Fibroblast of lung (primary cell): ENCODE results near the gene IMP3. TPM values are rescaled to one million over a fixed set of nuclear protein-coding genes. Genes with fewer than 3 reads are reported as not detected.

Experiments
- DNase-seq, 2 donors: peaks; one replicate each; pipeline versions ENCODE4 v3.0.0 to v3.0.0-alpha.2; 2010; ENCODE audit warnings: low read depth in 2 of 2
- H2AFZ ChIP-seq: 2 replicates; pipeline ENCODE4 v1.5.1; 2012; ENCODE audit warnings: low read length, control low read depth, inconsistent platforms
- H3K27ac ChIP-seq: 2 replicates; pipeline ENCODE4 v1.5.1; 2011; ENCODE audit warnings: low read length, control low read depth; ENCODE audit not compliant: insufficient read depth
- H3K27me3 ChIP-seq: 2 replicates; pipeline ENCODE4 v1.5.1; 2011; ENCODE audit warnings: mild to moderate bottlenecking, low read length; ENCODE audit not compliant: control insufficient read depth, insufficient read depth
- H3K36me3 ChIP-seq: 2 replicates; pipeline ENCODE4 v1.5.1; 2011; ENCODE audit warnings: low read length; ENCODE audit not compliant: control insufficient read depth, insufficient read depth
- H3K4me1 ChIP-seq: 2 replicates; pipeline ENCODE4 v1.5.1; 2011; ENCODE audit warnings: low read length; ENCODE audit not compliant: control insufficient read depth, insufficient read depth; ENCODE audit errors: extremely low read depth
- H3K4me2 ChIP-seq: 2 replicates; pipeline ENCODE4 v1.5.1; 2011; ENCODE audit warnings: low read length, control low read depth; ENCODE audit not compliant: insufficient read depth; ENCODE audit errors: extremely low read depth
- H3K4me3 ChIP-seq, 4 experiments: fragments of 200-600 bp in 1 of 4; sonication (generic) in 1 of 4; replicated peaks in 1 of 4; 2 replicates each; pipeline ENCODE4 v1.5.1; 2011 to 2016; ENCODE audit warnings: low read length in 4 of 4, low read depth in 3 of 4, mild to moderate bottlenecking in 3 of 4, control low read depth in 2 of 4, inconsistent platforms in 1 of 4, mixed read lengths in 1 of 4; ENCODE audit not compliant: insufficient read depth in 1 of 4; ENCODE audit errors: control extremely low read depth in 1 of 4
- H3K79me2 ChIP-seq: 2 replicates; pipeline ENCODE4 v1.5.1; 2012; ENCODE audit warnings: mild to moderate bottlenecking, low read length, inconsistent platforms; ENCODE audit not compliant: control insufficient read depth, insufficient read depth
- H3K9ac ChIP-seq: 2 replicates; pipeline ENCODE4 v1.5.1; 2011; ENCODE audit warnings: mild to moderate bottlenecking, low read length, control low read depth; ENCODE audit not compliant: insufficient read depth
- H3K9me3 ChIP-seq: 2 replicates; pipeline ENCODE4 v1.5.1; 2012; ENCODE audit warnings: low read depth, low read length; ENCODE audit not compliant: control insufficient read depth, insufficient read depth
- H4K20me1 ChIP-seq: 2 replicates; pipeline ENCODE4 v1.5.1; 2011; ENCODE audit warnings: low read length; ENCODE audit not compliant: control insufficient read depth, insufficient read depth; ENCODE audit errors: extremely low read depth
- CTCF ChIP-seq, 2 donors: IDR thresholded peaks in 1 of 2; conservative IDR thresholded peaks in 1 of 2; 1 replicate in 1 of 2; 2 replicates in 1 of 2; pipeline ENCODE4 v1.5.1; 2011 to 2012; ENCODE audit warnings: low read length in 2 of 2, control low read depth in 1 of 2, inconsistent platforms in 1 of 2, low read depth in 1 of 2, mild to moderate bottlenecking in 1 of 2
- EZH2 ChIP-seq: IDR thresholded peaks from 2 replicates; pipeline ENCODE4 v1.5.1; 2012; ENCODE audit warnings: low read length, control low read depth, mild to moderate bottlenecking; ENCODE audit errors: missing control alignments
- polyA plus RNA-seq, 2 donors: library from polyadenylated mRNA; depleted of rRNA in 1 of 2; stranded (reverse) in 1 of 2; unstranded in 1 of 2; fragments of >200 nt; gene quantifications; 2 replicates each; pipeline ENCODE4 v1.2.1, GENCODE V29; 2011 to 2012; ENCODE audit warnings: missing spikeins in 1 of 2
- total RNA-seq: library from RNA; depleted of rRNA; stranded (reverse); fragments of >200 nt; gene quantifications from 2 replicates; pipeline ENCODE4 v1.2.1, GENCODE V29; 2014

Gene IMP3
- total and polyA plus RNA-seq, 2 donors (not counting 1 experiment from before 2014, with no cell fraction given): 34.0 to 45.1 TPM

- Histone ChIP-seq H3K27me3 (no peaks in the 10 kb centered on the region), H3K4me1 (peaks cover 3% of the 10 kb centered on the region), H2AFZ (peak overlapping the region; percentile 67), H3K27ac (peak overlapping the region; percentile 92), H3K36me3 (no peaks in the 10 kb centered on the region), H3K4me3 (peak overlapping the region; percentile 84 to 97 (median 92)), H3K9me3 (no peaks in the 10 kb centered on the region), H3K9ac (peak overlapping the region; percentile 70), H3K4me2 (peak overlapping the region; percentile 64), H4K20me1 (no peaks in the 10 kb centered on the region), H3K79me2 (peaks cover 27% of the 10 kb centered on the region)
- TF ChIP-seq CTCF (conservative IDR thresholded peaks at IDR 0.05 in 1 of 2, IDR thresholded peaks at IDR 0.05 in 1 of 2; ENCODE audit: low read depth in 1 of 2, low read length in 2 of 2) (peak; percentile 23 to 37), EZH2 (no peak)
- peak; percentile 55 to 70 for DNase-seq
Measured at GRCh38 chr15:75640483-75641178, 607 bp upstream of the IMP3 start.

DNA sequence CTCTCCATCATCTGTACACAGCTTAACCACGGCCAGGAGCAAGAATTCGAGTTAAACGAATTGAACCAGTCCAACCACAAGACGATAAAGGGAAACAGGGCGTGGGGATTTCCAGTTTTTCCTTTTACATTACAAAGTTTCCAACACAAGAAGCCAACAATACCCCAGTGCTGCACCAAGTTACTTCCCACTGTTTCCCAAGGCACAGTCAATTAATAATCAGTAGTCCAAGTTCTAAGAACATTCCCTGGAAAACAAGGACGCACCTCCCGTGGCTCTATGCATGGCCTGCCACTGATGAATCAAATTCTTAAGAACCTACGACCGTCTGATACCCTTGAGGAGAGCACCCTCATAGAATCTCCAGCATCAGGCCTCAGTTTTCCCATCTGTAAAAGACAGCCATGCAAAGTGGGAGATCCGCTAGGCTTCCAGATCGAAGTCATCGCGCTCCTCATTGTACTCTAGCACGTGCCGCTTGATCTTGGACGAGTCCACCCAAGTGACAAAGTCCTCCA lies 774 bp downstream of the IMP3 start:
- H3K4me3 ChIP-seq: peak overlapping the region; percentile 84 to 97 (median 92)
- no peaks in the 10 kb centered on the region for H3K9me3 ChIP-seq
- peak overlapping the region; percentile 88 for H3K9ac ChIP-seq
- peaks cover 27% of the 10 kb centered on the region for H3K79me2 ChIP-seq
- peak in 1 of 2 donors; percentile 46 for DNase-seq
- no peaks in the 10 kb centered on the region for H4K20me1 ChIP-seq
- peak overlapping the region; percentile 89 for H3K4me2 ChIP-seq
- H3K27me3 ChIP-seq: no peaks in the 10 kb centered on the region
- H2AFZ ChIP-seq: peak overlapping the region; percentile 92
- TF ChIP-seq CTCF (conservative IDR thresholded peaks at IDR 0.05 in 1 of 2, IDR thresholded peaks at IDR 0.05 in 1 of 2; ENCODE audit: low read depth in 1 of 2, low read length in 2 of 2) (no peak), EZH2 (no peak)
- no peaks in the 10 kb centered on the region for H3K36me3 ChIP-seq
- H3K27ac ChIP-seq: peak overlapping the region; percentile 92
- H3K4me1 ChIP-seq: peaks cover 3% of the 10 kb centered on the region

GRCh38 chr15:75637245-75638009 lies 2.6 kb downstream of the IMP3 start:
- peak overlapping the region in 3 of 4 experiments; percentile 32 to 97 (median 92) for H3K4me3 ChIP-seq
- H3K79me2 ChIP-seq: peaks cover 27% of the 10 kb centered on the region
- no peaks in the 10 kb centered on the region for H4K20me1 ChIP-seq
- no peak for DNase-seq
- no peaks in the 10 kb centered on the region for H3K9me3 ChIP-seq
- no peak overlapping the region for H3K27ac ChIP-seq
- H3K36me3 ChIP-seq: no peaks in the 10 kb centered on the region
- no peak overlapping the region for H2AFZ ChIP-seq
- peak overlapping the region; percentile 89 for H3K4me2 ChIP-seq
- no peak overlapping the region for H3K9ac ChIP-seq
- no peaks in the 10 kb centered on the region for H3K27me3 ChIP-seq
- H3K4me1 ChIP-seq: peaks cover 3% of the 10 kb centered on the region
- TF ChIP-seq CTCF (conservative IDR thresholded peaks at IDR 0.05 in 1 of 2, IDR thresholded peaks at IDR 0.05 in 1 of 2; ENCODE audit: low read depth in 1 of 2, low read length in 2 of 2): no peak
- no peak for TF ChIP-seq EZH2
